Testis (tissue), 3 donors: ENCODE data around the gene TUBG2. TPM values are rescaled to one million over a fixed set of nuclear protein-coding genes. Genes with fewer than 3 reads are reported as not detected.
"Not testable (repeated sequence)": the region's sequence is repeated elsewhere in the genome, so short reads cannot be mapped to it uniquely, and the experiment has no call there.

Source experiments
- DNase-seq: peaks from one replicate; pipeline ENCODE4 v3.0.0-alpha.2; 2019
- H3K27ac ChIP-seq, 2 donors: fragments of 200-600 bp; sonication (generic); one replicate each; pipeline ENCODE4 v1.5.1; 2019
- H3K27me3 ChIP-seq: fragments of 200-600 bp; sonication (generic); one replicate; pipeline ENCODE4 v1.5.1; 2019
- H3K36me3 ChIP-seq: fragments of 200-600 bp; sonication (generic); one replicate; pipeline ENCODE4 v1.5.1; 2017; ENCODE audit warnings: low read depth; ENCODE audit errors: missing control alignments
- H3K4me1 ChIP-seq: fragments of 200-600 bp; sonication (generic); one replicate; pipeline ENCODE4 v1.5.1; 2019
- H3K4me3 ChIP-seq, 2 donors: fragments of 200-600 bp; sonication (generic); one replicate each; pipeline ENCODE4 v1.5.1; 2017 to 2019
- H3K9me3 ChIP-seq: fragments of 200-600 bp; sonication (generic); one replicate; pipeline ENCODE4 v1.5.1; 2017
- CTCF ChIP-seq, 3 experiments: fragments of 450-650 bp in 2 of 3; fragments of 200-600 bp in 1 of 3; sonication (generic) in 1 of 3; IDR thresholded peaks; one replicate each; pipeline ENCODE4 v1.5.1; 2016 to 2019; ENCODE audit warnings: antibody characterized with exemption in 3 of 3, mild to moderate bottlenecking in 2 of 3, moderate library complexity in 1 of 3
- POLR2A ChIP-seq: fragments of 450-650 bp; IDR thresholded peaks from one replicate; pipeline ENCODE4 v1.6.1; 2017; ENCODE audit warnings: antibody characterized with exemption, mild to moderate bottlenecking, moderate library complexity
- WGBS, 2 donors: methylation state at CpG; one replicate each; pipeline ENCODE4 v1.1.5; 2018; 5-methylcytosine and 5-hydroxymethylcytosine counted together
- intact Hi-C: fragments of 100-400 bp; cut with DNase I; formaldehyde crosslinking; loops from one replicate; pipeline ENCODE4 v1.15.1; 2023; ENCODE audit warnings: low total_unique reads
- polyA plus RNA-seq: library from polyadenylated mRNA; stranded (reverse); fragments of 350-450 nt; fragmentation: Illumina TruSeq; extraction: RNeasy Lipid Tissue Mini Kit (QIAGEN cat#74804); gene quantifications from one replicate; pipeline ENCODE4 v1.2.3, GENCODE V29; 2014; ENCODE audit warnings: low read depth, low replicate concordance; ENCODE audit not compliant: insufficient read depth
- total RNA-seq, 2 donors: library from RNA; depleted of rRNA; stranded (reverse); fragments of >200 nt; gene quantifications; one replicate each; pipeline ENCODE4 v1.2.3, GENCODE V29; 2016

The TUBG2 gene
- total and polyA plus RNA-seq, 3 donors from 2014 or later: 30.6 to 57.5 (median 50.4) TPM

DNA sequence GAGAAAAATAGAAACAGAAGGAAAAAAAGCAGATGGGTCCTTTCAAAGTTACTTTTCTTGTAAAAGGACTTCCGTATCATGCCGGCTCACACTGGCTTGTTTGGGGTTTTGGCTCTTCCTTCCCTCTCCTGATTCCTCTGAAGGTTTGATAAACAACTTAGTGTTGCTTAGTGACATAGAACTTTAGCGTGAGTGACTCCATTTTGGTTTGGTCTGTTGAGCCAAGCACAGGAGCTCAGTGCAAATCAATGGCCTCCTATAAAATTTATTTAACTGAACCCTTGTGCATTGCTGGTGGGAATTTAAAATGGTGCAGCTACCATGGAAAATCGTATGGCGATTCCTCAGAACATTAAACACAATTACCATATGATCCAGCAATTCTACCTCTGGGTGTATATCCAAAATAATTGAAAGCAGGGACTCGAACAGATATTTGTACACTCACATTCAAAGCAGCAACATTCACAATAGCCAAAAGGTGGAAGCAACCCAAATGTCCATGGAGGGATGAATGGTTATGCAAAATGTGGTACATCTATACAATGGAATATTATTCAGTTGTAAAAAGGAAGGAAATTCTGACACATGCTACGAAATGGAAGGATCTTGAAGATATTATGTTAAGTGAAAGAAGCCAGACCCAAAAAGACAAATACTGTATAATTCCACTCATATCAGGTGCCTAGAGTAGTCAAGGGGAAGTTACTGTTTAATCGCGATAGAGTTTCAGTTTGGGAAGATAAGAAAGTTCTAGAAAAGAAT is 1.1 kb upstream of the TUBG2 start:
- DNase-seq: no peak
- no peak overlapping the region for H3K27ac ChIP-seq
- no peaks in the 10 kb centered on the region for H3K36me3 ChIP-seq
- H3K9me3 ChIP-seq: no peaks in the 10 kb centered on the region
- TF ChIP-seq POLR2A: no peak
- TF ChIP-seq CTCF (IDR thresholded peaks at IDR 0.05): no peak
- 79 to 80% methylated on average over 9 of the region's 9 CpGs for WGBS, 2 donors
- peaks cover 18% of the 10 kb centered on the region for H3K4me1 ChIP-seq
- intact Hi-C loops: no loop called here
- H3K4me3 ChIP-seq: no peak overlapping the region
- no peaks in the 10 kb centered on the region for H3K27me3 ChIP-seq

- intact Hi-C loops: not testable (repeated sequence)
Observed at GRCh38 chr17:42659932-42660274, 819 bp downstream of the TUBG2 start.

GRCh38 chr17:42660692-42661345 is 1.7 kb downstream of the TUBG2 start:
- Histone ChIP-seq H3K36me3 (no peaks in the 10 kb centered on the region), H3K27ac (peak overlapping the region in 1 of 2 donors; percentile 14), H3K4me1 (peaks cover 10% of the 10 kb centered on the region), H3K27me3 (no peaks in the 10 kb centered on the region), H3K9me3 (no peaks in the 10 kb centered on the region), H3K4me3 (no peak overlapping the region)
- TF ChIP-seq POLR2A (no peak), CTCF (IDR thresholded peaks at IDR 0.05) (no peak)
- WGBS, 2 donors: 40 to 44% methylated on average over 7 of the region's 7 CpGs
- intact Hi-C loops: no loop called here
- DNase-seq: no peak

More at GRCh38 chr17:42659932-42660274, 819 bp downstream of the TUBG2 start:
- not testable (repeated sequence) for H3K4me1 ChIP-seq, H3K27me3 ChIP-seq, H3K36me3 ChIP-seq, H3K9me3 ChIP-seq, DNase-seq
- WGBS, 2 donors: 37 to 63% methylated on average over 1 to 4 of the region's 14 CpGs
- H3K27ac ChIP-seq: peak overlapping the region in 1 of 2 donors; percentile 78
- H3K4me3 ChIP-seq: peak overlapping the region in 1 of 2 donors; percentile 85

- no peaks in the 10 kb centered on the region for H3K9me3 ChIP-seq
- H3K27ac ChIP-seq: no peak overlapping the region
- no peak for DNase-seq
- H3K27me3 ChIP-seq: no peaks in the 10 kb centered on the region
- H3K36me3 ChIP-seq: no peaks in the 10 kb centered on the region
- peaks cover 41% of the 10 kb centered on the region for H3K4me1 ChIP-seq
- 80 to 88% methylated on average over 14 of the region's 14 CpGs for WGBS, 2 donors
- H3K4me3 ChIP-seq: no peak overlapping the region
- intact Hi-C loops: no loop called here
- TF ChIP-seq POLR2A (no peak), CTCF (IDR thresholded peaks at IDR 0.05) (no peak)
Observed at GRCh38 chr17:42665581-42666001, 6.5 kb downstream of the TUBG2 start.

DNA sequence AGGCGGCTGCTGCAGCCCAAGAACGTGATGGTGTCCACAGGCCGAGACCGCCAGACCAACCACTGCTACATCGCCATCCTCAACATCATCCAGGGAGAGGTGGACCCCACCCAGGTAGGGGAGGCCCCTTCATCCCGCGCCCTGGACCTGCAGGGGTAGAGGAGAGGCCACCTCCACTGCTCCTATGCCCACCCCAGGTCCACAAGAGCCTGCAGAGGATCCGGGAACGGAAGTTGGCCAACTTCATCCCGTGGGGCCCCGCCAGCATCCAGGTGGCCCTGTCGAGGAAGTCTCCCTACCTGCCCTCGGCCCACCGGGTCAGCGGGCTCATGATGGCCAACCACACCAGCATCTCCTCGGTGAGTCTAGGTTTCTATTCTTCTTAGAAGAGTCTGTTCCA is 7.0 kb downstream of the TUBG2 start:
- peak overlapping the region in 1 of 2 donors; percentile 74 for H3K27ac ChIP-seq
- WGBS, 2 donors: 82 to 95% methylated on average over 6 to 12 of the region's 16 CpGs
- H3K36me3 ChIP-seq, H3K27me3 ChIP-seq, DNase-seq, intact Hi-C loops, H3K4me3 ChIP-seq, H3K9me3 ChIP-seq: not testable (repeated sequence)
- peaks cover 42% of the 10 kb centered on the region for H3K4me1 ChIP-seq
